Measurements from ENCODE around the gene IGF2BP2. TPM values are rescaled to one million over a fixed set of nuclear protein-coding genes. Genes with fewer than 3 reads are reported as not detected.

Gene IGF2BP2
- polyA plus RNA-seq (2011; rRNA removed): 2.2 and 4.6 TPM in 2 replicates
- polyA plus RNA-seq (2012; cell fraction: cytosol; rRNA removed): 0.62 and 1.0 TPM in 2 replicates
- 0.95 and 2.5 TPM in 2 replicates for polyA plus RNA-seq (2012; cell fraction: nucleus; rRNA removed)
- 6.1 to 7.6 TPM (median 6.5 TPM) in 3 replicates for polyA plus RNA-seq (2017; fragmentation: RNase III; extraction: RNeasy Plus Mini Kit Qiagen cat#74134 plus additional on column Dnase treatment)
- polyA minus RNA-seq (2011; rRNA and poly(A)+ RNA removed): 4.7 and 6.8 TPM in 2 replicates

DNA sequence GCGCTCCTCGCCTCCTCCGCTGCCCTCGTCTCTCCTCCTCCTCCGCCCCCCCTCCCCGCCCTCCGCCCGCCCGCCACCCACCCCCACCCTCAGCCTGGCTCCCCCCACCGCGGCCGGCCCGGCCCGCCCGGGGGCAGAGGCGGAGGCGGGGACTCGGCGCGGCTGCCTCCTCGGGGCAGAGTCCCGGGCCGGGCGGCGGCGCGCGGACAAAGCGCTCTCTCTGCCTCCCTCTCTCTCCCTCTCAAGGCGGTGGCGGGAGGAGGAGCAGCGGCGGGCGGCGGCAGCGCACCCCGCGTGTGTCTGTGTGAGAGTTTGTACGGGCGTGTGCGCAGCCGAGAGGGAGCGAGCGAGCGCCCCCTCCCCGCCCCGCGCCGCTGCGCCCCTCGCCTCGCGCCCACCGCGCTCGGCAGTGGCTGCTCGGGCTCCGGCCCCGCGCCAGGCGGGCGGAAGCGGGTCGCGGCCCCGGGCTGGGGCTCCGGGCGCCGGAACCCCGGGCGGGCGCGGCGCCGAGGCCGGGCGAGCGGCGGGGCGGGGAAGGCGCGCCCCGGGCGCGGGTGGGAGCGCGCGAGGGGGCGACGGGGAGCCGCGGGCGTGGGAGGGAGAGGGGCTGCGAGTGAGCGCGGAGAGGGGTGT lies at the start of gene IGF2BP2:
Gene IGF2BP2 (minus strand): TSS at position 37 of the 633 bp plus-strand sequence. CDS start 82 bp downstream, outside the sequence.
- H3K9me3 ChIP-seq: no peaks in the 10 kb centered on the region
- ATAC-seq (peak; percentile 75 to 80), DNase-seq (ENCODE audit: low read depth in 1 of 2, low spot score in 1 of 2) (peak; percentile 29 to 70), FAIRE-seq (no peak)
- H3K27ac ChIP-seq: peak within 1 kb of the TSS; percentile 94 to 99
- POLR2A ChIA-PET: interaction anchor here (1.5 kb wide), 1 partner anchor 112 kb away, joined by 6 read pairs; the partner anchor contains the start of gene TRA2B
- TF ChIP-seq HOXB13 (CRISPR knock-in tag; IDR thresholded peaks at IDR 0.05; ENCODE audit: low read depth): no peak
- TF ChIP-seq TFCP2L1 (CRISPR knock-in tag; IDR thresholded peaks at IDR 0.05): no peak
- 0 out of 3 replicates have a peak, but pooled peaks have one; percentile 7 for TF ChIP-seq SMC3 (IDR thresholded peaks at IDR 0.05)
- TF ChIP-seq JUN (IDR thresholded peaks at IDR 0.05): 0 out of 5 replicates have a peak, but pooled peaks of 1 of the 2 experiments have one; percentile 36
- TF ChIP-seq, protein P1, sequence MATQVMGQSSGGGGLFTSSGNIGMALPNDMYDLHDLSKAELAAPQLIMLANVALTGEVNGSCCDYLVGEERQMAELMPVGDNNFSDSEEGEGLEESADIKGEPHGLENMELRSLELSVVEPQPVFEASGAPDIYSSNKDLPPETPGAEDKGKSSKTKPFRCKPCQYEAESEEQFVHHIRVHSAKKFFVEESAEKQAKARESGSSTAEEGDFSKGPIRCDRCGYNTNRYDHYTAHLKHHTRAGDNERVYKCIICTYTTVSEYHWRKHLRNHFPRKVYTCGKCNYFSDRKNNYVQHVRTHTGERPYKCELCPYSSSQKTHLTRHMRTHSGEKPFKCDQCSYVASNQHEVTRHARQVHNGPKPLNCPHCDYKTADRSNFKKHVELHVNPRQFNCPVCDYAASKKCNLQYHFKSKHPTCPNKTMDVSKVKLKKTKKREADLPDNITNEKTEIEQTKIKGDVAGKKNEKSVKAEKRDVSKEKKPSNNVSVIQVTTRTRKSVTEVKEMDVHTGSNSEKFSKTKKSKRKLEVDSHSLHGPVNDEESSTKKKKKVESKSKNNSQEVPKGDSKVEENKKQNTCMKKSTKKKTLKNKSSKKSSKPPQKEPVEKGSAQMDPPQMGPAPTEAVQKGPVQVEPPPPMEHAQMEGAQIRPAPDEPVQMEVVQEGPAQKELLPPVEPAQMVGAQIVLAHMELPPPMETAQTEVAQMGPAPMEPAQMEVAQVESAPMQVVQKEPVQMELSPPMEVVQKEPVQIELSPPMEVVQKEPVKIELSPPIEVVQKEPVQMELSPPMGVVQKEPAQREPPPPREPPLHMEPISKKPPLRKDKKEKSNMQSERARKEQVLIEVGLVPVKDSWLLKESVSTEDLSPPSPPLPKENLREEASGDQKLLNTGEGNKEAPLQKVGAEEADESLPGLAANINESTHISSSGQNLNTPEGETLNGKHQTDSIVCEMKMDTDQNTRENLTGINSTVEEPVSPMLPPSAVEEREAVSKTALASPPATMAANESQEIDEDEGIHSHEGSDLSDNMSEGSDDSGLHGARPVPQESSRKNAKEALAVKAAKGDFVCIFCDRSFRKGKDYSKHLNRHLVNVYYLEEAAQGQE (IDR thresholded peaks at IDR 0.05): no peak
- TF ChIP-seq POLR2A (IDR thresholded peaks at IDR 0.05; ENCODE audit: low read length): peak; percentile 63
- TF ChIP-seq, protein P2, sequence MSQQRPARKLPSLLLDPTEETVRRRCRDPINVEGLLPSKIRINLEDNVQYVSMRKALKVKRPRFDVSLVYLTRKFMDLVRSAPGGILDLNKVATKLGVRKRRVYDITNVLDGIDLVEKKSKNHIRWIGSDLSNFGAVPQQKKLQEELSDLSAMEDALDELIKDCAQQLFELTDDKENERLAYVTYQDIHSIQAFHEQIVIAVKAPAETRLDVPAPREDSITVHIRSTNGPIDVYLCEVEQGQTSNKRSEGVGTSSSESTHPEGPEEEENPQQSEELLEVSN (IDR thresholded peaks at IDR 0.05; ENCODE audit: borderline replicate concordance, low read depth): no peak
- TF ChIP-seq EHMT2 (IDR thresholded peaks at IDR 0.05; ENCODE audit: low read depth): no peak
- peak within 1 kb of the TSS; percentile 91 for H3K4me3 ChIP-seq
- H3K4me2 ChIP-seq: peak within 1 kb of the TSS; percentile 99
- CTCF ChIA-PET: no interaction called here
- 0% methylated on average over 2 of the region's 96 CpGs for WGBS (ENCODE audit: missing lambda C conversion rate)
- peaks cover 21% of the 10 kb centered on the region for H3K4me1 ChIP-seq

DNA sequence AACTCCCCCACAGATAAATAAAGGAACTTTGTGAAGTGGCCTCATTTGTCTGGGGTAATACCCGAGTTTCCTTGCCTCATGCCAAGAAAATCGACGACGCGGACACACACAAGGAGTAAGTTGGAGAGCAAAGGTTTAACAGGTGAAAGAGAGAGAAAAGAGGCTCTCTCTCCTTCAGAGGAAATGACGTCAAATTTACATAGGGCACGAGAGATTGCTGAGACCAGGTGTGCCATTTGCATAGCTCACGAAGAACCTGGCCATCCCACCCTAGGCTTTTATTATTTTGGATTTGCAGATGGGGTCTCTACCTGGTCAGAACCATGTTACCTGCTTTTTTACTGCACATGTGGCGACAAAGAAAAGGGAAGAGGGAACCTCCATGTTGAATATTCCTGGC lies 49.3 kb upstream of the IGF2BP2 start:
- no peak for TF ChIP-seq RFX5 (IDR thresholded peaks at IDR 0.05)
- TF ChIP-seq, protein P3, sequence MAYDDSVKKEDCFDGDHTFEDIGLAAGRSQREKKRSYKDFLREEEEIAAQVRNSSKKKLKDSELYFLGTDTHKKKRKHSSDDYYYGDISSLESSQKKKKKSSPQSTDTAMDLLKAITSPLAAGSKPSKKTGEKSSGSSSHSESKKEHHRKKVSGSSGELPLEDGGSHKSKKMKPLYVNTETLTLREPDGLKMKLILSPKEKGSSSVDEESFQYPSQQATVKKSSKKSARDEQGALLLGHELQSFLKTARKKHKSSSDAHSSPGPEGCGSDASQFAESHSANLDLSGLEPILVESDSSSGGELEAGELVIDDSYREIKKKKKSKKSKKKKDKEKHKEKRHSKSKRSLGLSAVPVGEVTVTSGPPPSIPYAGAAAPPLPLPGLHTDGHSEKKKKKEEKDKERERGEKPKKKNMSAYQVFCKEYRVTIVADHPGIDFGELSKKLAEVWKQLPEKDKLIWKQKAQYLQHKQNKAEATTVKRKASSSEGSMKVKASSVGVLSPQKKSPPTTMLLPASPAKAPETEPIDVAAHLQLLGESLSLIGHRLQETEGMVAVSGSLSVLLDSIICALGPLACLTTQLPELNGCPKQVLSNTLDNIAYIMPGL (CRISPR knock-in tag; IDR thresholded peaks at IDR 0.05; ENCODE audit: borderline replicate concordance): no peak
- H3K9me3 ChIP-seq: no peaks in the 10 kb centered on the region
- WGBS (ENCODE audit: missing lambda C conversion rate): 67% methylated on average over 9 of the region's 9 CpGs
- POLR2A ChIA-PET: no interaction called here
- no peak for ATAC-seq
- no peaks in the 10 kb centered on the region for H3K4me1 ChIP-seq
- no peak overlapping the region for H3K4me3 ChIP-seq
- FAIRE-seq: no peak
- H3K4me2 ChIP-seq: no peak overlapping the region
- CTCF ChIA-PET: no interaction called here
- no peak for DNase-seq (ENCODE audit: low read depth in 1 of 2, low spot score in 1 of 2)
- H3K27ac ChIP-seq: no peak overlapping the region

DNA sequence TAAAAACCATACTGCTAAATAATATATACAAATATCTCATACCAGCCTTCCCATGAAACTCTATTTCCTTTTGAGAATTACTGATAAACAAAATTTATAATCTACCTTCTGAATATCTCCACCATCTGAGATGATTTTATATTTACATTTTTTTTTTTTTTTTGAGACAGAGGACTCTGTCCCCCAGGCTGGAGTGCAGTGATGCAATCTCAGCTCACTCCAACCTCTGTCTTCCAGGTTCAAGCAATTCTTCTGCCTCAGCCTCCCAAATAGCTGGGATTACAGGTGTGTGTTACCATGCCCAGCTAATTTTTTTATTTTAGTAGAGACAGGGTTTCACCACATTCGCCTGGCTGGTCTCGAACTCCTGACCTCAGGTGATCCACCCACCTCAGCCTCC lies 42.8 kb upstream of the IGF2BP2 start:
- ATAC-seq (no peak), DNase-seq (ENCODE audit: low read depth in 1 of 2, low spot score in 1 of 2) (no peak), FAIRE-seq (no peak)
- ChIA-PET CTCF (interaction anchor here (1.6 kb wide), 1 partner anchor 15 kb away, joined by 6 read pairs; no protein-coding TSS in a partner anchor), POLR2A (no interaction called here)
- H3K27ac ChIP-seq: no peak overlapping the region
- H3K4me1 ChIP-seq: no peaks in the 10 kb centered on the region
- H3K4me2 ChIP-seq: no peak overlapping the region
- no peak overlapping the region for H3K4me3 ChIP-seq
- WGBS (ENCODE audit: missing lambda C conversion rate): 78% methylated on average over 2 of the region's 2 CpGs
- TF ChIP-seq FOXS1 (CRISPR knock-in tag; IDR thresholded peaks at IDR 0.05) (no peak), SREBF2 (IDR thresholded peaks at IDR 0.05) (no peak), CBX8 (IDR thresholded peaks at IDR 0.05) (no peak), RARB (CRISPR knock-in tag; IDR thresholded peaks at IDR 0.05) (no peak), KDM5A (IDR thresholded peaks at IDR 0.05) (no peak), POLR2A (IDR thresholded peaks at IDR 0.05; ENCODE audit: low read length) (no peak), SMC3 (IDR thresholded peaks at IDR 0.05) (no peak), TP53 (CRISPR knock-in tag; IDR thresholded peaks at IDR 0.05) (no peak), PHF8 (IDR thresholded peaks at IDR 0.05; ENCODE audit: borderline replicate concordance, low read depth) (no peak), TFCP2L1 (CRISPR knock-in tag; IDR thresholded peaks at IDR 0.05) (no peak), ZFP36 (IDR thresholded peaks at IDR 0.05; ENCODE audit: borderline replicate concordance, partially characterized antibody) (no peak), GATA3 (IDR thresholded peaks at IDR 0.05; ENCODE audit: borderline replicate concordance) (no peak), MAZ (IDR thresholded peaks at IDR 0.05; ENCODE audit: borderline replicate concordance, low read depth, low read length) (no peak), JUN (IDR thresholded peaks at IDR 0.05) (no peak), ESRRA (IDR thresholded peaks at IDR 0.05; ENCODE audit: borderline replicate concordance, low read length) (no peak), POLR2AphosphoS2 (conservative IDR thresholded peaks at IDR 0.05; ENCODE audit: low read length) (no peak), FOSL2 (IDR thresholded peaks at IDR 0.05) (no peak), FOSL2 (CRISPR knock-in tag; IDR thresholded peaks at IDR 0.05) (no peak)
- TF ChIP-seq, protein P4, sequence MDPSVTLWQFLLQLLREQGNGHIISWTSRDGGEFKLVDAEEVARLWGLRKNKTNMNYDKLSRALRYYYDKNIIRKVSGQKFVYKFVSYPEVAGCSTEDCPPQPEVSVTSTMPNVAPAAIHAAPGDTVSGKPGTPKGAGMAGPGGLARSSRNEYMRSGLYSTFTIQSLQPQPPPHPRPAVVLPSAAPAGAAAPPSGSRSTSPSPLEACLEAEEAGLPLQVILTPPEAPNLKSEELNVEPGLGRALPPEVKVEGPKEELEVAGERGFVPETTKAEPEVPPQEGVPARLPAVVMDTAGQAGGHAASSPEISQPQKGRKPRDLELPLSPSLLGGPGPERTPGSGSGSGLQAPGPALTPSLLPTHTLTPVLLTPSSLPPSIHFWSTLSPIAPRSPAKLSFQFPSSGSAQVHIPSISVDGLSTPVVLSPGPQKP (IDR thresholded peaks at IDR 0.05; ENCODE audit: low read depth, low read length): no peak
- H3K9me3 ChIP-seq: no peaks in the 10 kb centered on the region

Measured in A549 (cell line).